ENCODE results near the gene SUV39H2. TPM values are rescaled to one million over a fixed set of nuclear protein-coding genes. Genes with fewer than 3 reads are reported as not detected.
"Not testable (repeated sequence)": the region's sequence is repeated elsewhere in the genome, so short reads cannot be mapped to it uniquely, and the experiment has no call there.

SUV39H2 gene
- total RNA-seq, 2 experiments from 2014 or later, result 38.7 to 39.8 TPM

DNA sequence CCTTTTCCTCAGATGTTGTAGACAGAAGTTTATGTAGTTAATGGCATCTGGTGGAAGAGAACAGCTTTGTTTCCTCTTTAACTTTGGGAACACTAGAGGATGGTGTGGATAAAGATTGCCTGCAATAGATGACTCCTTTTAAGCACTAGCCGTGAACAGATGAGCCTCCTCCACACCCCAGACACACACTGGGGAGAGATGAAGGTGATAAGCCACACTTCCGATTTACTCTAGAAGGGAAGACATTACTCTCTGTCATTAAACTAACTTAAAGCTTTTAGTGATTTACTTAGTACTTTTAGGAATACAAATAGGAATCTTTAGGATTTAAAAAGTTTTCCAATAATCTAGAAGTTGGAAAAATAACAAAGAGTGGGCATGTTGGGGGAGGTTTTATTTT is 33.7 kb upstream of the SUV39H2 start:
- CTCF ChIA-PET, result interaction anchor here (1.4 kb wide), 1 partner anchor 308 kb away, joined by 3 read pairs; no protein-coding TSS in a partner anchor
- Mint-ChIP-seq H3K27ac (no peak overlapping the region), H3K9me3 (no peaks in the 10 kb centered on the region), H3K4me1 (ENCODE audit: low read depth) (peaks cover 3% of the 10 kb centered on the region), H3K36me3 (peaks cover 38% of the 10 kb centered on the region), H3K4me3 (no peak overlapping the region), H3K27me3 (no peaks in the 10 kb centered on the region)
- POLR2A ChIA-PET, result no interaction called here
- intact Hi-C loops (cut with micrococcal nuclease), result no loop called here
- no peak for DNase-seq

DNA sequence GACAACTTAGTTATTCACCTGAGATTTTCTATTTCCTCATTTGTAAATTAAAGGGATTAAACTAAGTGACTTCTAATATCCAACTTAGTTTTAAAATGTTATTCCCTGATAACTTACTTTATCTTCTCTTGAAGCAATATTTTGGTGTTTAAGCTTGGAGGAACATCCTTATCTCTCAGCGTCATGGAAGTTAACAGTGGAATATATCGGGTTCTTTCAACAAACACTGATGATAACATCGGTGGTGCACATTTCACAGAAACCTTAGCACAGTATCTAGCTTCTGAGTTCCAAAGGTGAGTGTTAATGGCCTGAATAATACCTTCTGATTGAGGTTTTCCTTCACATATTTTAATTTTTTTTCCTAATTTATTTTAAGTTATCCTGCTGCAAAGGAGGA is 26.4 kb upstream of the SUV39H2 start:
- H3K4me3 Mint-ChIP-seq, result no peak overlapping the region
- H3K36me3 Mint-ChIP-seq, result peaks cover 32% of the 10 kb centered on the region
- no peak overlapping the region for H3K27ac Mint-ChIP-seq
- no peaks in the 10 kb centered on the region for H3K27me3 Mint-ChIP-seq
- intact Hi-C loops (cut with micrococcal nuclease), result no loop called here
- ChIA-PET POLR2A (no interaction called here), CTCF (no interaction called here)
- H3K4me1 Mint-ChIP-seq (ENCODE audit: low read depth), result no peaks in the 10 kb centered on the region
- no peak for DNase-seq
- H3K9me3 Mint-ChIP-seq, result no peaks in the 10 kb centered on the region

- peaks cover 43% of the 10 kb centered on the region for H3K36me3 Mint-ChIP-seq
Measured at GRCh38 chr10:14855453-14855852, 23.2 kb upstream of the SUV39H2 start.

DNA sequence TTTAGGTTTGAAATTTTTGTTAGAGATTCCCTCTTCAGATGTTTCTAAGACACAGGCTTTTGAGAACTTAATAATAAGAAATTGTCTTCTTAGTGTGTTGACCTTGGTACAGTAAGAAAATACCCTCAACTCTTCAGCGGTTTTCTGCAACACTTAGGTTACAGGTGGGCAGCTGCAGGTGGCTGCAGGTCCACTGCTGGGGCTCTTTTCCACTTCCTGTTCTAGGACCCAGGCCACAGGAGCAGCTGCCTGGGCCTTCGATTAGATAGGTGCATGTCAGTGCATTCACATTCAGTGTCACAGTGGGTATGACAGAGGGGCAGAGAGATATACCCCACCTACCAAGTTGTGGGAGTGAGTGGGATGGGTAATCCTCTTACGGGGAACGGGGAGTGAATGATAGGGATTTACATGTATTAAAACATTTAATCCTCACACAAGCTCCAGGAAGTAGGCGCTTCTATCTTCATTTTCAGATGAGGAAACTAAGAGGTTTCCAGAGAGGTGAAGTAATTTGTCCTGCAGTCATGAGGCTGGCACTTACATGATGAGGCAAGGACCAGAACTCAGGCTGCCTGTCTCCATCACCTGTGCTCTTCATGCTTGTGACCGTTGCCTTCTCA is 20.2 kb upstream of the SUV39H2 start:
- Mint-ChIP-seq H3K4me3 (no peak overlapping the region), H3K4me1 (ENCODE audit: low read depth) (no peaks in the 10 kb centered on the region), H3K27me3 (no peaks in the 10 kb centered on the region), H3K36me3 (peaks cover 37% of the 10 kb centered on the region), H3K9me3 (no peaks in the 10 kb centered on the region), H3K27ac (no peak overlapping the region)
- CTCF ChIA-PET, result no interaction called here
- POLR2A ChIA-PET, result no interaction called here
- intact Hi-C loops (cut with micrococcal nuclease), result no loop called here
- DNase-seq, result no peak

More at GRCh38 chr10:14855453-14855852, 23.2 kb upstream of the SUV39H2 start:
- Mint-ChIP-seq H3K27ac (no peak overlapping the region), H3K27me3 (no peaks in the 10 kb centered on the region), H3K4me1 (ENCODE audit: low read depth) (no peaks in the 10 kb centered on the region), H3K4me3 (no peak overlapping the region), H3K9me3 (no peaks in the 10 kb centered on the region)
- intact Hi-C loops (cut with micrococcal nuclease), result no loop called here
- ChIA-PET POLR2A (no interaction called here), CTCF (interaction anchor here (1.0 kb wide), 1 partner anchor 16 kb away, joined by 3 read pairs; no protein-coding TSS in a partner anchor)
- no peak for DNase-seq

DNA sequence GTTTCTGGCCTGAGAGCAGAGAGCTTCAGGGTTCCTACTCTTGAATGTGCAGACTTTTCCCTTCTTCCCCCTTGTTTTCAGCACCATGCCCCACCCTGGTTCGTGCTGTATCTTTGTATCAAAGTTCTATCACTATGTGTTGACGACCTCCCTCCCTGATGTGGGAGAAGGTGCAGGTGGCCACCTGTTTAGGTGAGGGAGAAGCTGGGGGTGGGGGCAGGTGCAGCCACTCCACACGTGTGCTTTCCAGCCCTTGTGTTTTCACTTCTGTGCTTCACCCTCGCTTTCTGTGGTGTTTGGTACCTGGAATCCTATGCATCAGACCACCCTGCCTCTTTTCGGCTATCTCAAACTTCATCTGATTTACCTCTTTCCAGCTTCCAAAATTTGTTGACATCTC is 19.6 kb upstream of the SUV39H2 start:
- intact Hi-C loops (cut with micrococcal nuclease), result no loop called here

DNA sequence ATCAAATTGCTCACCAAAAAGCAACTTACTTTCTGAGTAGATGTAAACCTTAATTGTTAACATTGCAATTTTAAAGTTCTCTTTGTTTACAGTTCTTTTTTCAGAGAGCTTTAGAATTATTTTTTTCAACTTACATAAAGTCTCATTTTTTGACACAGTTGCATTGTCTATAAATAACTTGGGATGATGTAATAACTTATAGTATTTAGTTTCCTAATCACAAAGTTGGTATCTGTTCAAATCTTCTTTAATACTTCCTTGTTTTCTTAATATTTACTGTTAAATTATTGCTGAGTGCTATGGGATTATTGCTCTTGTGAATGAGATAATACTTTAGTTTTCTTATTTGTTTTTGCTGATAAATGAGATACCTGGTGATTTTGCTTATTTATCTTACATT is 18.9 kb upstream of the SUV39H2 start:
- Mint-ChIP-seq H3K27ac (no peak overlapping the region), H3K9me3 (no peaks in the 10 kb centered on the region), H3K4me1 (ENCODE audit: low read depth) (no peaks in the 10 kb centered on the region), H3K4me3 (no peak overlapping the region), H3K36me3 (peaks cover 37% of the 10 kb centered on the region), H3K27me3 (no peaks in the 10 kb centered on the region)
- no peak for DNase-seq
- CTCF ChIA-PET, result interaction anchor here (1.3 kb wide), 1 partner anchor 30 kb away, joined by 3 read pairs; no protein-coding TSS in a partner anchor
- POLR2A ChIA-PET, result no interaction called here
- intact Hi-C loops (cut with micrococcal nuclease), result no loop called here

More for the DNA sequence above, 19.6 kb upstream of the SUV39H2 start:
- DNase-seq, result no peak
- H3K9me3 Mint-ChIP-seq, result no peaks in the 10 kb centered on the region
- peaks cover 39% of the 10 kb centered on the region for H3K36me3 Mint-ChIP-seq
- ChIA-PET CTCF (interaction anchor here (1.3 kb wide), 1 partner anchor 31 kb away, joined by 3 read pairs; no protein-coding TSS in a partner anchor), POLR2A (no interaction called here)
- no peaks in the 10 kb centered on the region for H3K27me3 Mint-ChIP-seq
- H3K4me1 Mint-ChIP-seq (ENCODE audit: low read depth), result no peaks in the 10 kb centered on the region
- H3K4me3 Mint-ChIP-seq, result no peak overlapping the region
- no peak overlapping the region for H3K27ac Mint-ChIP-seq

DNA sequence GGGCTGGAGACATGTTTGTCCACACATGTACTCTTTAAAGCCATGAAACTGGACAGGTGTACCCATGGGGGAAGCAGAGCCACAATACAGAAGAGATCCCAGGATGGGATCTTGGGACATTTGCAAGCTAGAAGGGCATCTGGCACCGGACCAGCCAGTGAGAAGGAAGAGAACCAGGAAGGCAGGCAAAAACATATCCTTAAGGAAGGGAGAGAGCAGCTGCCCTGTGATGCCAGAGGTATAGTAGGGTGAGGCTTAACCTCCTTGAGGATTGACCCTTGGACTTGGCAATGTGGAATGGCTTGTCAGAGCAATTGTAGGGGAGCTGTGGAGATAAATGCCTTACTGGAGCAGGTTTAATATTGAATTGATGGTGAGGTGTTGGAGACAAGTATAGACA is 17.9 kb upstream of the SUV39H2 start:
- H3K4me1 Mint-ChIP-seq (ENCODE audit: low read depth), result no peaks in the 10 kb centered on the region
- POLR2A ChIA-PET, result no interaction called here
- H3K27ac Mint-ChIP-seq, result no peak overlapping the region
- H3K9me3 Mint-ChIP-seq, result no peaks in the 10 kb centered on the region
- peaks cover 35% of the 10 kb centered on the region for H3K36me3 Mint-ChIP-seq
- CTCF ChIA-PET, result no interaction called here
- H3K27me3 Mint-ChIP-seq, result no peaks in the 10 kb centered on the region
- no peak overlapping the region for H3K4me3 Mint-ChIP-seq
- DNase-seq, result no peak
- intact Hi-C loops (cut with micrococcal nuclease), result no loop called here

GRCh38 chr10:14864466-14864865 is 14.2 kb upstream of the SUV39H2 start:
- not testable (repeated sequence) for H3K27ac Mint-ChIP-seq

GRCh38 chr10:14864871-14865270 is 13.8 kb upstream of the SUV39H2 start:
- H3K9me3 Mint-ChIP-seq; H3K27me3 Mint-ChIP-seq; H3K4me1 Mint-ChIP-seq (ENCODE audit: low read depth); CTCF ChIA-PET; intact Hi-C loops (cut with micrococcal nuclease); H3K27ac Mint-ChIP-seq; H3K4me3 Mint-ChIP-seq; POLR2A ChIA-PET; DNase-seq: not testable (repeated sequence)
- H3K36me3 Mint-ChIP-seq, result peaks cover 36% of the 10 kb centered on the region

More at GRCh38 chr10:14864466-14864865, 14.2 kb upstream of the SUV39H2 start:
- CTCF ChIA-PET; H3K9me3 Mint-ChIP-seq; H3K4me1 Mint-ChIP-seq (ENCODE audit: low read depth); POLR2A ChIA-PET; H3K27me3 Mint-ChIP-seq; H3K4me3 Mint-ChIP-seq; DNase-seq; intact Hi-C loops (cut with micrococcal nuclease): not testable (repeated sequence)
- H3K36me3 Mint-ChIP-seq, result peaks cover 33% of the 10 kb centered on the region

DNA sequence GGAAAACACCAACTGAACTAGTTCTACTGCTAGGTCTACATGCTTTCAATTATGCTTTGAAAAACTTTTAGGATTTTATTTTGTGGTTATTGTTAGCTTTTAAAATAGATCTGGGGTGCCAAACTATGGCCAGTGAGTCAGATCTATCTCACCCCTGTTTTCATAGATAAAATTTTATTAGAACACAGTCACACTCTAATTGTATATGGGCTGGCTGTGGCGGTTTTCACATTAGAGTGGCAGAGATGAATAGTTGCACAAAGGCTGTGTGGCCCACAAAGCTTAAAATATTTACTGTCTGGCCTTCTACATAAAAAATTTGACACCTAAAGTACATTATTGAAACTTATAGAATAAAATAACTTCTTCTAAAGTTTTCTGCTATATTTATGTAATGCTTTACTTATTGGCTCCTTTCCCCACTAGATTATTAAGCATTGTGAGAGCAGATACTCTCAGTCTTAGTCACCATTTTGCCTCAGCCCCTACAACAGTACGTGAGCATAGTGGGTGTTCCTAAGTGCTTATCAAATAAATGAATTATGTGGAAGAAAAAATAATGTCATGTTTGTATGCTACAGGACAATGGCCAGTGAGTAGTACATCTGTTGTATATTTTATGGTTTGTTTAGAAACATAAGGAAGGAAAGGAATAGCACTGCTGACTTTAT is 5.4 kb upstream of the SUV39H2 start:
- no peaks in the 10 kb centered on the region for H3K27me3 Mint-ChIP-seq
- peaks cover 25% of the 10 kb centered on the region for H3K4me1 Mint-ChIP-seq (ENCODE audit: low read depth)
- peaks cover 12% of the 10 kb centered on the region for H3K36me3 Mint-ChIP-seq
- no peak overlapping the region for H3K4me3 Mint-ChIP-seq
- H3K27ac Mint-ChIP-seq, result no peak overlapping the region
- H3K9me3 Mint-ChIP-seq, result no peaks in the 10 kb centered on the region
- ChIA-PET POLR2A (no interaction called here), CTCF (no interaction called here)
- DNase-seq, result no peak
- intact Hi-C loops (cut with micrococcal nuclease), result no loop called here

DNA sequence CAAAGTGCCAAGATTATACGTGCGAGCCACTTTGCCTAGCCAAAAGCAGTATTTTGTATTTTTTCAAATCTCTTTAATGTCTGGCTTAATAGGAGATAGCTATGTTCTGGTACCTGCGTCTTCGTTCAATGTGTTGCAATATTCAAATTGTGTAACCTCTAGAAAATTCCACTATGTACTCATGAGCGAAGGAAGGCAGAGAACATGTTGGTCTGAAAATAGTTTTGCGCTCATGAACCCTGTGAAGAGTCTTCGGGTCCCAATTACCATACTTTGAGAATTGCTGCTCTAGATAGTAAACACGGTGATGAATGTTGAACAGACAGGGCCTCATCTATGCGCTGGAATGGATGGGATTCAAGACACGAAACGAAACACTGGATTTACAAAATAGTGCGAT is 2.7 kb upstream of the SUV39H2 start:
- intact Hi-C loops (cut with micrococcal nuclease), result loop anchor here (5.0 kb wide), 5 partner anchors 96 to 489 kb away; no protein-coding TSS in a partner anchor
- no peaks in the 10 kb centered on the region for H3K27me3 Mint-ChIP-seq
- POLR2A ChIA-PET, result no interaction called here
- CTCF ChIA-PET, result interaction anchor here (0.9 kb wide), 1 partner anchor 30 kb away, joined by 3 read pairs; no protein-coding TSS in a partner anchor
- H3K36me3 Mint-ChIP-seq, result peaks cover 2% of the 10 kb centered on the region
- H3K4me3 Mint-ChIP-seq, result no peak overlapping the region
- no peak for DNase-seq
- H3K4me1 Mint-ChIP-seq (ENCODE audit: low read depth), result peaks cover 35% of the 10 kb centered on the region
- H3K9me3 Mint-ChIP-seq, result no peaks in the 10 kb centered on the region
- H3K27ac Mint-ChIP-seq, result no peak overlapping the region

GRCh38 chr10:14876764-14877163 is 1.9 kb upstream of the SUV39H2 start:
- peaks cover 38% of the 10 kb centered on the region for H3K4me1 Mint-ChIP-seq (ENCODE audit: low read depth)
- H3K27me3 Mint-ChIP-seq, result no peaks in the 10 kb centered on the region
- intact Hi-C loops (cut with micrococcal nuclease), result loop anchor here (5.0 kb wide), 5 partner anchors 96 to 489 kb away; no protein-coding TSS in a partner anchor
- ChIA-PET CTCF (interaction anchor here (0.8 to 1.5 kb wide), 2 partner anchors 26 to 95 kb away, joined by 3 to 5 read pairs; no protein-coding TSS in a partner anchor), POLR2A (interaction anchor here (2.0 to 2.4 kb wide), 2 partner anchors 34 to 77 kb away, joined by 6 to 14 read pairs; partner anchors contain the start of gene DCLRE1C)
- peaks cover 2% of the 10 kb centered on the region for H3K36me3 Mint-ChIP-seq
- H3K27ac Mint-ChIP-seq, result no peak overlapping the region
- H3K4me3 Mint-ChIP-seq, result peak overlapping the region; percentile 28
- no peak for DNase-seq
- H3K9me3 Mint-ChIP-seq, result no peaks in the 10 kb centered on the region

All from activated CD4-positive, alpha-beta memory T cell treated with anti-CD3 and anti-CD28 coated beads for 36 hours (primary cell).